Measurements from ENCODE around the gene NT5DC1. TPM values are rescaled to one million over a fixed set of nuclear protein-coding genes. Genes with fewer than 3 reads are reported as not detected.
"Not testable (repeated sequence)": the region's sequence is repeated elsewhere in the genome, so short reads cannot be mapped to it uniquely, and the experiment has no call there.

Gene NT5DC1
- total RNA-seq, 4 donors from 2014 or later = 7.0 to 15.4 (median 12.0) TPM

DNA sequence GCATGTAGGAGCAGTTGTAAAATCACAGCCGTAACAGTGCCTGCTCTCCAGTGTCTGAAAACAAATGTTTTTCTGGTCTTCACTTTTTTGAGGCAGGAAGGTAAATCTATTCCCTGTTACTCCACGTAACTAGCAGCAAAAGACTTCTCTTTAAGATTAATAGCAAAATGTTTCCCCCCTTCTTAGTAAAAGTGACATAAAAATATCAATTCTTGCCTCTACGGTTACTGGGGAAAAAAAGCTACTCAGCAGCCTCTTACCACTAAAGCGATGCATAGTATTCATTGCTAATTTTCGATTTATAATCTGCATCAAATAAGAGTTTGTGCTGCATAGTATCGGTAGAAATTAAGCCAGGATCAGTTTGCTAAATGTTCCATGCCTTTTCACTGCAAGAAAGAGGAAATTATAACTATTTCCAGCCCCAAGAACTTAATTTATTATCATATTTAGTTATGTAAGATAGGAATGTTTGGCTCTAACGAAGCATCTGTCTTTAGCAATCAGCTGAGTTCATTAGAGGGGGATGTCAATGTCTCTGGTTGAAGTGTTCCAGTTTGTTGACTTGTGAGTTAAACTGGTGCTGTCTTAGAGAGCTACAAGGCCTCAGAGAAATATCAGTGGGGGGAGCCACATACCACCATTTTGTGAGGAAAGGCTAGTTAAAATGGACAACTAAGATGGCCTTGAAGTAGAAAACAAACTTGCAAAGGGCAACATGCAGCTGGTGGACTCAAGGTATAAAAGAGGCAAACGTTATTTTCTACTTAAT lies 179.7 kb downstream of the NT5DC1 start:
- Histone ChIP-seq H3K9me3 (no peaks in the 10 kb centered on the region), H3K27me3 (no peaks in the 10 kb centered on the region), H3K36me3 (peaks cover 0 to 4% of the 10 kb centered on the region in 2 donors), H3K4me3 (peak overlapping the region; percentile 69 to 99 (median 86)), H3K27ac (peak overlapping the region; percentile 90 to 99 (median 96)), H3K4me1 (peaks cover 47 to 51% of the 10 kb centered on the region in 2 donors)
- TF ChIP-seq, protein P1, sequence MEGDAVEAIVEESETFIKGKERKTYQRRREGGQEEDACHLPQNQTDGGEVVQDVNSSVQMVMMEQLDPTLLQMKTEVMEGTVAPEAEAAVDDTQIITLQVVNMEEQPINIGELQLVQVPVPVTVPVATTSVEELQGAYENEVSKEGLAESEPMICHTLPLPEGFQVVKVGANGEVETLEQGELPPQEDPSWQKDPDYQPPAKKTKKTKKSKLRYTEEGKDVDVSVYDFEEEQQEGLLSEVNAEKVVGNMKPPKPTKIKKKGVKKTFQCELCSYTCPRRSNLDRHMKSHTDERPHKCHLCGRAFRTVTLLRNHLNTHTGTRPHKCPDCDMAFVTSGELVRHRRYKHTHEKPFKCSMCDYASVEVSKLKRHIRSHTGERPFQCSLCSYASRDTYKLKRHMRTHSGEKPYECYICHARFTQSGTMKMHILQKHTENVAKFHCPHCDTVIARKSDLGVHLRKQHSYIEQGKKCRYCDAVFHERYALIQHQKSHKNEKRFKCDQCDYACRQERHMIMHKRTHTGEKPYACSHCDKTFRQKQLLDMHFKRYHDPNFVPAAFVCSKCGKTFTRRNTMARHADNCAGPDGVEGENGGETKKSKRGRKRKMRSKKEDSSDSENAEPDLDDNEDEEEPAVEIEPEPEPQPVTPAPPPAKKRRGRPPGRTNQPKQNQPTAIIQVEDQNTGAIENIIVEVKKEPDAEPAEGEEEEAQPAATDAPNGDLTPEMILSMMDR (IDR thresholded peaks at IDR 0.05 in 4 of 5, conservative IDR thresholded peaks at IDR 0.05 in 1 of 5) = no peak
- no peak for TF ChIP-seq POLR2A (IDR thresholded peaks at IDR 0.05)
- intact Hi-C loops (cut with DNase I; ENCODE audit: low total_unique reads) = loop anchor here (2.0 to 10.0 kb wide), 3 partner anchors 92 to 290 kb away; partner anchors contain the start of genes DSE and RWDD1
- DNase-seq = no peak
- no peak for ATAC-seq
- in situ Hi-C loops (cut with MboI; ENCODE audit: low sequenced_read_pairs in 4 of 4) = loop anchor here in 2 of 4 donors (10.0 to 25.0 kb wide), 2 partner anchors 257 to 284 kb away; partner anchors contain the start of gene TRAPPC3L (in 1 of the 2)

GRCh38 chr6:116280933-116281316 lies 180.3 kb downstream of the NT5DC1 start:
- Histone ChIP-seq H3K4me1 (peaks cover 41 to 45% of the 10 kb centered on the region in 2 donors), H3K27ac (peak overlapping the region in 2 of 4 donors; percentile 94 to 99), H3K27me3 (no peaks in the 10 kb centered on the region), H3K36me3 (peaks cover 0 to 4% of the 10 kb centered on the region in 2 donors), H3K9me3 (no peaks in the 10 kb centered on the region), H3K4me3 (no peak overlapping the region)
- intact Hi-C loops (cut with DNase I; ENCODE audit: low total_unique reads) (loop anchor here (2.0 to 10.0 kb wide), 3 partner anchors 91 to 290 kb away; partner anchors contain the start of genes DSE and RWDD1), in situ Hi-C loops (cut with MboI; ENCODE audit: low sequenced_read_pairs in 4 of 4) (loop anchor here in 2 of 4 donors (10.0 to 25.0 kb wide), 2 partner anchors 256 to 284 kb away; partner anchors contain the start of gene TRAPPC3L (in 1 of the 2))
- DNase-seq = no peak
- no peak for ATAC-seq
- TF ChIP-seq, protein P1 (IDR thresholded peaks at IDR 0.05 in 4 of 5, conservative IDR thresholded peaks at IDR 0.05 in 1 of 5) = no peak
- no peak for TF ChIP-seq POLR2A (IDR thresholded peaks at IDR 0.05)

- no peaks in the 10 kb centered on the region for H3K9me3 ChIP-seq
- DNase-seq (no peak), ATAC-seq (no peak)
- peaks cover 0 to 4% of the 10 kb centered on the region in 2 donors for H3K36me3 ChIP-seq
- H3K4me3 ChIP-seq = no peak overlapping the region
- intact Hi-C loops (cut with DNase I; ENCODE audit: low total_unique reads) (loop anchor here (5.0 to 10.0 kb wide), 2 partner anchors 90 to 132 kb away; partner anchors contain the start of gene DSE), in situ Hi-C loops (cut with MboI; ENCODE audit: low sequenced_read_pairs in 4 of 4) (loop anchor here in 2 of 4 donors (10.0 to 25.0 kb wide), 2 partner anchors 255 to 282 kb away; partner anchors contain the start of gene TRAPPC3L (in 1 of the 2))
- no peak overlapping the region for H3K27ac ChIP-seq
- H3K27me3 ChIP-seq = no peaks in the 10 kb centered on the region
- TF ChIP-seq, protein P1 (IDR thresholded peaks at IDR 0.05 in 4 of 5, conservative IDR thresholded peaks at IDR 0.05 in 1 of 5) = no peak
- TF ChIP-seq POLR2A (IDR thresholded peaks at IDR 0.05) = no peak
- H3K4me1 ChIP-seq = peaks cover 23 to 29% of the 10 kb centered on the region in 2 donors
Observed at GRCh38 chr6:116282698-116283097, 182.0 kb downstream of the NT5DC1 start.

- intact Hi-C loops (cut with DNase I; ENCODE audit: low total_unique reads) = loop anchor here (5.0 to 10.0 kb wide), 2 partner anchors 89 to 132 kb away; partner anchors contain the start of gene DSE
- Histone ChIP-seq H3K4me1 (peaks cover 18 to 25% of the 10 kb centered on the region in 2 donors), H3K27me3 (no peaks in the 10 kb centered on the region), H3K4me3 (no peak overlapping the region), H3K9me3 (no peaks in the 10 kb centered on the region), H3K27ac (no peak overlapping the region), H3K36me3 (peaks cover 0 to 1% of the 10 kb centered on the region in 2 donors)
- ATAC-seq (no peak), DNase-seq (no peak)
- in situ Hi-C loops (cut with MboI; ENCODE audit: low sequenced_read_pairs in 4 of 4) = loop anchor here in 2 of 4 donors (10.0 to 25.0 kb wide), 2 partner anchors 254 to 282 kb away; partner anchors contain the start of gene TRAPPC3L (in 1 of the 2)
- TF ChIP-seq, protein P1 (IDR thresholded peaks at IDR 0.05 in 4 of 5, conservative IDR thresholded peaks at IDR 0.05 in 1 of 5) = no peak
- TF ChIP-seq POLR2A (IDR thresholded peaks at IDR 0.05) = no peak
Observed at GRCh38 chr6:116283191-116283590, 182.5 kb downstream of the NT5DC1 start.

DNA sequence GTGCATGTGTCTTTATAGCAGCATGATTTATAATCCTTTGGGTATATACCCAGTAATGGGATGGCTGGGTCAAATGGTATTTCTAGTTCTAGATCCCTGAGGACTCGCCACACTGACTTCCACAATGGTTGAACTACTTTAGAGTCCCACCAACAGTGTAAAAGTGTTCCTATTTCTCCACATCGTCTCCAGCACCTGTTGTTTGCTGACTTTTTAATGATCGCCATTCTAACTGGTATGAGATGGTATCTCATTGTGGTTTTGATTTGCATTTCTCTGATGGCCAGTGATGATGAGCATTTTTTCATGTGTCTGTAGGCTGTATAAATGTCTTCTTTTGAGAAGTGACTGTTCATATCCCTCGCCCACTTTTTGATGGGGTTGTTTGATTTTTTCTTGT lies 184.3 kb downstream of the NT5DC1 start:
- H3K27me3 ChIP-seq, H3K27ac ChIP-seq, ATAC-seq, H3K4me3 ChIP-seq, H3K36me3 ChIP-seq, DNase-seq, H3K9me3 ChIP-seq: not testable (repeated sequence)
- intact Hi-C loops (cut with DNase I; ENCODE audit: low total_unique reads) = loop anchor here (5.0 to 10.0 kb wide), 2 partner anchors 87 to 130 kb away; partner anchors contain the start of gene DSE
- peaks cover 12 to 20% of the 10 kb centered on the region in 2 donors for H3K4me1 ChIP-seq
- in situ Hi-C loops (cut with MboI; ENCODE audit: low sequenced_read_pairs in 4 of 4) = loop anchor here in 2 of 4 donors (10.0 to 25.0 kb wide), 2 partner anchors 252 to 280 kb away; partner anchors contain the start of gene TRAPPC3L (in 1 of the 2)
